AML-193 (cell line): ENCODE measurements around the gene TGFBR2.

Source experiments
- DNase-seq, 2 experiments: peaks; one replicate each; lab custom pipeline; 2025; lab: John Stamatoyannopoulos, UW

TGFBR2 gene

GRCh38 chr3:30637310-30638219 is 31.2 kb downstream of the TGFBR2 start:
- no peak for DNase-seq

GRCh38 chr3:30638685-30639412 is 32.4 kb downstream of the TGFBR2 start:
- no peak for DNase-seq

- no peak for DNase-seq
Measured at GRCh38 chr3:30639937-30640336, 33.5 kb downstream of the TGFBR2 start.

GRCh38 chr3:30640851-30641250 is 34.5 kb downstream of the TGFBR2 start:
- peak in 1 of 2 experiments; percentile 35 for DNase-seq

- DNase-seq: peak; percentile 54 to 58
Measured at GRCh38 chr3:30641416-30642251, 35.2 kb downstream of the TGFBR2 start.

GRCh38 chr3:30642849-30643361 is 36.5 kb downstream of the TGFBR2 start:
- DNase-seq: peak; percentile 58 to 67

GRCh38 chr3:30643763-30644462 is 37.5 kb downstream of the TGFBR2 start:
- no peak for DNase-seq

- peak; percentile 73 to 75 for DNase-seq
Measured at GRCh38 chr3:30644615-30645014, 38.2 kb downstream of the TGFBR2 start.

- no peak for DNase-seq
Measured at GRCh38 chr3:30645077-30645476, 38.7 kb downstream of the TGFBR2 start.

- DNase-seq: peak; percentile 100
Measured at GRCh38 chr3:30646181-30646876, 39.9 kb downstream of the TGFBR2 start.

- no peak for DNase-seq
Measured at GRCh38 chr3:30646961-30647752, 40.8 kb downstream of the TGFBR2 start.

- DNase-seq: no peak
Measured at GRCh38 chr3:30648670-30649357, 42.4 kb downstream of the TGFBR2 start.

- DNase-seq: peak; percentile 88 to 92
Measured at GRCh38 chr3:30649572-30650318, 43.3 kb downstream of the TGFBR2 start.

- DNase-seq: no peak
Measured at GRCh38 chr3:30650348-30650995, 44.1 kb downstream of the TGFBR2 start.

- no peak for DNase-seq
Measured at GRCh38 chr3:30654269-30654668, 47.9 kb downstream of the TGFBR2 start.

- no peak for DNase-seq
Measured at GRCh38 chr3:30655187-30655812, 48.9 kb downstream of the TGFBR2 start.

GRCh38 chr3:30656624-30657141 is 50.3 kb downstream of the TGFBR2 start:
- DNase-seq: no peak
